ENCODE measurements around the gene COPS9.

The COPS9 gene

GRCh38 chr2:240165661-240166060 is 29.6 kb upstream of the COPS9 start:
- no peak for DNase-seq

- DNase-seq, result no peak
These were observed 28.9 kb upstream of the COPS9 start for GRCh38 chr2:240165034-240165433.

- no peak for DNase-seq
These were observed 28.5 kb upstream of the COPS9 start for GRCh38 chr2:240164586-240164985.

- DNase-seq, result no peak
These were observed 27.9 kb upstream of the COPS9 start for GRCh38 chr2:240163844-240164574.

- DNase-seq, result no peak
These were observed 27.0 kb upstream of the COPS9 start for GRCh38 chr2:240162939-240163714.

- no peak for DNase-seq
These were observed 26.4 kb upstream of the COPS9 start for GRCh38 chr2:240162531-240162930.

GRCh38 chr2:240162032-240162431 is 25.9 kb upstream of the COPS9 start:
- DNase-seq, result no peak

- DNase-seq, result no peak
These were observed 25.1 kb upstream of the COPS9 start for GRCh38 chr2:240161087-240161750.

- DNase-seq, result no peak
These were observed 24.4 kb upstream of the COPS9 start for GRCh38 chr2:240160291-240161086.

- no peak for DNase-seq
These were observed 23.2 kb upstream of the COPS9 start for GRCh38 chr2:240159251-240159839.

- DNase-seq, result no peak
These were observed 21.0 kb upstream of the COPS9 start for GRCh38 chr2:240157147-240157470.

GRCh38 chr2:240156435-240157146 is 20.5 kb upstream of the COPS9 start:
- no peak for DNase-seq

GRCh38 chr2:240155745-240156390 is 19.8 kb upstream of the COPS9 start:
- DNase-seq, result no peak

GRCh38 chr2:240155048-240155744 is 19.1 kb upstream of the COPS9 start:
- no peak for DNase-seq

- DNase-seq, result no peak
These were observed 18.5 kb upstream of the COPS9 start for GRCh38 chr2:240154606-240155005.

GRCh38 chr2:240153418-240153817 is 17.3 kb upstream of the COPS9 start:
- DNase-seq, result no peak

GRCh38 chr2:240151477-240152031 is 15.4 kb upstream of the COPS9 start:
- DNase-seq, result no peak

GRCh38 chr2:240149943-240150784 is 14.1 kb upstream of the COPS9 start:
- peak; percentile 22 for DNase-seq

GRCh38 chr2:240147911-240148587 is 11.9 kb upstream of the COPS9 start:
- DNase-seq, result no peak
